ENCODE data around the gene REXO5.
"Not testable (repeated sequence)": the region's sequence is repeated elsewhere in the genome, so short reads cannot be mapped to it uniquely, and the experiment has no call there.

Gene REXO5

GRCh38 chr16:20774703-20775362 is 31.5 kb upstream of the REXO5 start:
- Mint-ChIP-seq H3K27ac (no peak overlapping the region), H3K4me1 (no peaks in the 10 kb centered on the region), H3K27me3 (no peaks in the 10 kb centered on the region), H3K36me3 (no peaks in the 10 kb centered on the region), H3K9me3 (no peaks in the 10 kb centered on the region), H3K4me3 (no peak overlapping the region)
- DNase-seq = peak; percentile 84
- CTCF ChIA-PET = interaction anchor here (0.6 to 3.8 kb wide), 14 partner anchors 8 to 526 kb away, joined by 3 to 28 read pairs (median 4); partner anchors contain the start of gene ACSM3

- no peaks in the 10 kb centered on the region for H3K36me3 Mint-ChIP-seq
- H3K4me1 Mint-ChIP-seq = no peaks in the 10 kb centered on the region
- no peaks in the 10 kb centered on the region for H3K27me3 Mint-ChIP-seq
- CTCF ChIA-PET = no interaction called here
- H3K27ac Mint-ChIP-seq = no peak overlapping the region
- no peaks in the 10 kb centered on the region for H3K9me3 Mint-ChIP-seq
- no peak overlapping the region for H3K4me3 Mint-ChIP-seq
- no peak for DNase-seq
Measured at GRCh38 chr16:20781697-20782096, 24.6 kb upstream of the REXO5 start.

GRCh38 chr16:20782470-20782869 is 23.9 kb upstream of the REXO5 start:
- no peaks in the 10 kb centered on the region for H3K36me3 Mint-ChIP-seq
- no peak overlapping the region for H3K27ac Mint-ChIP-seq
- no peak overlapping the region for H3K4me3 Mint-ChIP-seq
- no peaks in the 10 kb centered on the region for H3K9me3 Mint-ChIP-seq
- DNase-seq = no peak
- CTCF ChIA-PET = interaction anchor here (0.9 to 1.8 kb wide), 2 partner anchors 8 to 42 kb away, joined by 3 to 5 read pairs; no protein-coding TSS in a partner anchor
- H3K27me3 Mint-ChIP-seq = no peaks in the 10 kb centered on the region
- H3K4me1 Mint-ChIP-seq = no peaks in the 10 kb centered on the region

GRCh38 chr16:20784204-20784603 is 22.1 kb upstream of the REXO5 start:
- Mint-ChIP-seq H3K27ac (no peak overlapping the region), H3K4me3 (no peak overlapping the region), H3K4me1 (no peaks in the 10 kb centered on the region), H3K9me3 (no peaks in the 10 kb centered on the region), H3K27me3 (no peaks in the 10 kb centered on the region), H3K36me3 (no peaks in the 10 kb centered on the region)
- no peak for DNase-seq
- CTCF ChIA-PET = interaction anchor here (1.8 kb wide), 1 partner anchor 9 kb away, joined by 5 read pairs; no protein-coding TSS in a partner anchor

- Mint-ChIP-seq H3K4me1 (no peaks in the 10 kb centered on the region), H3K27me3 (no peaks in the 10 kb centered on the region), H3K9me3 (no peaks in the 10 kb centered on the region), H3K27ac (no peak overlapping the region), H3K36me3 (no peaks in the 10 kb centered on the region), H3K4me3 (no peak overlapping the region)
- CTCF ChIA-PET = interaction anchor here (1.1 to 1.3 kb wide), 2 partner anchors 14 to 16 kb away, joined by 3 to 5 read pairs; no protein-coding TSS in a partner anchor
- no peak for DNase-seq
Measured at GRCh38 chr16:20789130-20789529, 17.2 kb upstream of the REXO5 start.

GRCh38 chr16:20791923-20792612 is 14.3 kb upstream of the REXO5 start:
- H3K27ac Mint-ChIP-seq = no peak overlapping the region
- no peaks in the 10 kb centered on the region for H3K27me3 Mint-ChIP-seq
- H3K9me3 Mint-ChIP-seq = no peaks in the 10 kb centered on the region
- no peaks in the 10 kb centered on the region for H3K4me1 Mint-ChIP-seq
- DNase-seq = no peak
- no peaks in the 10 kb centered on the region for H3K36me3 Mint-ChIP-seq
- CTCF ChIA-PET = interaction anchor here (0.8 to 1.5 kb wide), 3 partner anchors 14 to 56 kb away, joined by 3 to 7 read pairs (median 3); no protein-coding TSS in a partner anchor
- no peak overlapping the region for H3K4me3 Mint-ChIP-seq

DNA sequence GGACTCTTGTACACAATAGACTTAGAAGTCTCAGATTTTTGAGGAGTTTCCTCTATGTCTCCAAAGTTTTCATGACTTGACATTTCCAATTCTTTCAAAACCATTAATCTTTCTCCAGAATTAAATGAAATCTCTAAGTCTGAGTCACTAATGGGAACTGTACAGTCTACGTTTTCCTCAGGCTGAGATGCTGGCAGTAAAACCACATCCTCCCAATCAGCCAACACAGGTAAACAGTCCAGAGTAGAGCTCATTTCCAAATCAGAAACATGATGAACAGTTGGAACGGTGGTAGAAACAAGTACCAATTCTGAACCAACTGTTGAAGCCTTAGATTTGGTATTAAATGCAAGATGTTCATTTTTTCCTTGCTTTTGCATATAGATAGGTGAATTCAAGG is 8.0 kb upstream of the REXO5 start:
- Mint-ChIP-seq H3K27ac (no peak overlapping the region), H3K9me3 (no peaks in the 10 kb centered on the region), H3K4me1 (peaks cover 19% of the 10 kb centered on the region), H3K36me3 (peaks cover 9% of the 10 kb centered on the region), H3K4me3 (no peak overlapping the region), H3K27me3 (no peaks in the 10 kb centered on the region)
- no peak for DNase-seq
- CTCF ChIA-PET = interaction anchor here (0.7 to 3.1 kb wide), 3 partner anchors 23 to 286 kb away, joined by 3 to 10 read pairs (median 3); partner anchors contain the start of gene ACSM3

DNA sequence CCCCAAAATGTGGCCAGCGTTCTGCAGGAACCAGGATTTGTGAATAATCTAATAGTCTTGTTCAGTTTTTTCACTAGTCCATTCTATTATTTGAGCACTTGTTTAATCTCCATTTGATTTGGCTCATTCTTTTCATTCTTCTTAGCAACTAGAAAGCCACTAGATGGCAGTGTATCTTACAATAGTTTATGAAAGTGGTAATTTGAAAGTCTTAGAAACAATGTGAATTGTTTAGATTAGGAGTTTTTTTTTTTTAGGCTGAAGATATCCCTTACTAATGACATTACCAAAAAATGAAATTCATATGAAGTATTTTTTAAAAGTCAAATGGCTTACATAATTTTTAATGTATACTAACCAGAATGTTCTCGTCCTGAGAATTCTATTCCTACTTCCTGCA is 6.7 kb upstream of the REXO5 start:
- Mint-ChIP-seq H3K27me3 (no peaks in the 10 kb centered on the region), H3K4me3 (no peak overlapping the region), H3K9me3 (no peaks in the 10 kb centered on the region), H3K36me3 (peaks cover 9% of the 10 kb centered on the region), H3K27ac (no peak overlapping the region), H3K4me1 (peaks cover 19% of the 10 kb centered on the region)
- CTCF ChIA-PET = interaction anchor here (0.7 to 3.1 kb wide), 3 partner anchors 12 to 284 kb away, joined by 3 to 10 read pairs (median 4); no protein-coding TSS in a partner anchor
- no peak for DNase-seq

DNA sequence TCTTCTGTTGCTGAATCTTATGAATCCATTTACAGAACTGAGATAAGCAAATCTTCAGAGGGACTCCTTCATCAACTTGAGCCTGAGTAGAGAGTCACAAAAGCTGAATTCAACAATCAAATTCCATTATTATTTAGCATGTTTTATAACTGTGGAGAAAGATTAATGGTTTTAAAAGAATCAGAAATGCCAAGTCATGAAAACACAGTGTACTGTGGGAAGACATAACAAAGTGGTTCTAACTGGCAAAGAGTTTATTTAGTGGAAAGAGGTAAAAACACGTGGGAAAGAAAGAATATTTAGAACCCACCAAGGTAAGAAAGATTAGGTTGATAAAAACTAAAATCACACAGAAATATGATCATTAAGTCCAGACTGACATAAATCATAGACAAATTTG is 5.0 kb upstream of the REXO5 start:
- H3K4me1 Mint-ChIP-seq = peaks cover 25% of the 10 kb centered on the region
- H3K9me3 Mint-ChIP-seq = no peaks in the 10 kb centered on the region
- no peaks in the 10 kb centered on the region for H3K27me3 Mint-ChIP-seq
- CTCF ChIA-PET = interaction anchor here (3.1 kb wide), 1 partner anchor 283 kb away, joined by 10 read pairs; no protein-coding TSS in a partner anchor
- no peak for DNase-seq
- H3K36me3 Mint-ChIP-seq = peaks cover 9% of the 10 kb centered on the region
- H3K27ac Mint-ChIP-seq = no peak overlapping the region
- no peak overlapping the region for H3K4me3 Mint-ChIP-seq

DNA sequence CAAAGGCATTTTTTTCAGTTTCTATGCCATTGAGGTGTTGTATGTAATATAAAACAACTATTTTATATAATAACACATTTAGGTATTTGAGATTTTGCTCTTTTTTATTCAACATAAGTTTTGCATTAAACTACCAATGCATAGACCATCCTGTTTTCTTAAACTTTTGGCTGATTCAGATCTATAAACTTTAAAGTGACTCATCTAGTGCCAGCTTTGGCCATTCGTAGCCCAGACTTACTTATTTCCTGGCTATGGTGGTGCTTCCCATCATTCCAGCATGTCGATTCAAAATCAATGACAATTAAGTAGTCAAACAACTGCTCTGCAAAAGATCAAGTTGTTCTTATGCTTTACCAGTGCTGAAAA is 3.2 kb upstream of the REXO5 start:
- no peak for DNase-seq
- Mint-ChIP-seq H3K27ac (no peak overlapping the region), H3K27me3 (no peaks in the 10 kb centered on the region), H3K4me1 (peaks cover 34% of the 10 kb centered on the region), H3K4me3 (no peak overlapping the region), H3K36me3 (peaks cover 10% of the 10 kb centered on the region), H3K9me3 (no peaks in the 10 kb centered on the region)
- CTCF ChIA-PET = interaction anchor here (2.0 kb wide), 1 partner anchor 29 kb away, joined by 4 read pairs; no protein-coding TSS in a partner anchor

DNA sequence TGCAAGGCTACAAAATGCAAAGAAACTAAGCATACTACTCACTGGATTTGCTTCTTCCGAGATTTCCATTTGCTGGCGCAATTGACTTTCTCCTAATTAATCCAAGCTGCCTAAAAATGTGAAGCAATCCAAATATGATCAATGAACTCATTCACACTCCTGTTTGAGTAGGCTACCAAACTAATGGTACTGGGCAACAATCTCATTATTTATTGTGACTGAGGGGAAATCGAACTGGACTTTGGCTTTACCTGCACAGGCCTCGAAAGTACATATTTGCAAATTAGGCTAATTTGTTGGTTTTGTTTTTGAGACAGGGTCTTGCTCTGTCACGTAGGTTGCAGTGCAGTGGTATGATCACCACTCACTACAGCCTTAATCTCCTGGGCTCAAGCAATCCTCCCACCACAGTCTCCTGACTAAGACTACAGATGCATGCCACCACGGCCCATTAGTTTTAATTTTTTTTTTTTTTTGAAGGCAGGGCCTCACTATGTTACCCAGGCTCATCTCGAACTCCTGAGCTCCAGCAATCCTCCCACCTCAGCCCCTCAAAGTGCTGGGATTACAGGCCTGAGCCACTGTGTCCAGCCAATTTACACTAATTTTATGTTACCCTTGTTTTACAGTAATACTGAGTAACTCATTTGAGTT is 2.6 kb upstream of the REXO5 start:
- DNase-seq = no peak
- CTCF ChIA-PET = interaction anchor here (1.2 to 2.0 kb wide), 2 partner anchors 30 to 47 kb away, joined by 4 to 5 read pairs; no protein-coding TSS in a partner anchor
- Mint-ChIP-seq H3K9me3 (no peaks in the 10 kb centered on the region), H3K36me3 (peaks cover 10% of the 10 kb centered on the region), H3K27me3 (no peaks in the 10 kb centered on the region), H3K4me1 (peaks cover 32% of the 10 kb centered on the region), H3K4me3 (no peak overlapping the region), H3K27ac (no peak overlapping the region)

DNA sequence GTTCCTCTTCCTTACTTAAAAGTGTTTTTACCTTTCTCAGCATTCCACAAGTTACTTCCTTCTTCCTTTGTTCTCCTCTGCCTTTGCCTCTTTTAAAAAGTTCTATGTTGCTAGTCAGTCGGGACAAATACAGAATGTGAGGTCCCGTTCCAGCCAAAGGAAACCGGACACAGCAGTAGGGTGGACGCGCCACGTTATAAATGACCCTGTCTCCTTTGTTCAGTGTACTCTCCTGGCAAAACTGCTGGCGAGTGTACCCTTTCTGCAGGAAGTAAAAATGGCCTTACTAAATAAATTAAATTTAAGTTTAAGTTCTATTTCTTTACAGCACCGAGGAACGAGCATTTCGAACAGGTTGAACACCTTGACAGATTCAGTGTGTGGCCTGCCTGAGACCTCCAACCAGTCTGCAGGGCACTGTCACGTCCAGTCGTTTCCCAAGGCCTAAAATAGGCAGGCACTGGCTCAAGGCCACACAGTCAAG is 601 bp upstream of the REXO5 start:
- Mint-ChIP-seq H3K4me1 (peaks cover 26% of the 10 kb centered on the region), H3K36me3 (peaks cover 16% of the 10 kb centered on the region), H3K4me3 (peak overlapping the region; percentile 91), H3K27ac (peak overlapping the region; percentile 89)
- H3K27me3 Mint-ChIP-seq, DNase-seq, H3K9me3 Mint-ChIP-seq: not testable (repeated sequence)
- CTCF ChIA-PET = interaction anchor here (1.1 to 2.0 kb wide), 3 partner anchors 11 to 69 kb away, joined by 3 to 7 read pairs (median 3); no protein-coding TSS in a partner anchor

- Mint-ChIP-seq H3K36me3 (peaks cover 18% of the 10 kb centered on the region), H3K4me3 (peak overlapping the region; percentile 91), H3K9me3 (no peaks in the 10 kb centered on the region), H3K4me1 (peaks cover 31% of the 10 kb centered on the region), H3K27me3 (no peaks in the 10 kb centered on the region), H3K27ac (peak overlapping the region; percentile 57)
- CTCF ChIA-PET = interaction anchor here (1.6 kb wide), 2 partner anchors 37 to 39 kb away, joined by 4 to 5 read pairs; no protein-coding TSS in a partner anchor
- DNase-seq = no peak
Measured at GRCh38 chr16:20807862-20808261, 1.5 kb downstream of the REXO5 start.
